ENCODE results near the gene RAB37. TPM values are rescaled to one million over a fixed set of nuclear protein-coding genes. Genes with fewer than 3 reads are reported as not detected.

RAB37 gene
- total RNA-seq, 4 donors from 2014 or later, result 0.48 to 3.0 (median 1.4) TPM

DNA sequence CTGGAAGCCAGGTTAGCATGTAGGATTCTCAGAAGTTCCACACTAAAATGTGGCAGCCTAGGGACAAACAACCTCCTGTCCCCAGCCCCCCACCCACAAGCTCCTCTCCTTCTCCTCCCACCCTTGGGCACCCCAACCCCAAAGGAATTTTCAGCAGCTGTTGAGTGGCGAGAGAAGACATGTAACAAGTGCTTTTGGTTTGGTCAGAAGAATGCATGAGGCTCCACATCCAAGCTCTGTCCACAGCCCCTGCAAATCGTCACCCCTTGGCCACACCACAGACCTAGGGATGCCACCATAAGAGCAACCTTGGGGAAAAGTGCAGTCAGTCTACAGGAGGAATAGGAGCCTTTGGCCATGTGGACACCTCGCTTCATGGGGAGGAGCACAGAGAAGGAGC lies 11.9 kb upstream of the RAB37 start:
- TF ChIP-seq, protein P1, sequence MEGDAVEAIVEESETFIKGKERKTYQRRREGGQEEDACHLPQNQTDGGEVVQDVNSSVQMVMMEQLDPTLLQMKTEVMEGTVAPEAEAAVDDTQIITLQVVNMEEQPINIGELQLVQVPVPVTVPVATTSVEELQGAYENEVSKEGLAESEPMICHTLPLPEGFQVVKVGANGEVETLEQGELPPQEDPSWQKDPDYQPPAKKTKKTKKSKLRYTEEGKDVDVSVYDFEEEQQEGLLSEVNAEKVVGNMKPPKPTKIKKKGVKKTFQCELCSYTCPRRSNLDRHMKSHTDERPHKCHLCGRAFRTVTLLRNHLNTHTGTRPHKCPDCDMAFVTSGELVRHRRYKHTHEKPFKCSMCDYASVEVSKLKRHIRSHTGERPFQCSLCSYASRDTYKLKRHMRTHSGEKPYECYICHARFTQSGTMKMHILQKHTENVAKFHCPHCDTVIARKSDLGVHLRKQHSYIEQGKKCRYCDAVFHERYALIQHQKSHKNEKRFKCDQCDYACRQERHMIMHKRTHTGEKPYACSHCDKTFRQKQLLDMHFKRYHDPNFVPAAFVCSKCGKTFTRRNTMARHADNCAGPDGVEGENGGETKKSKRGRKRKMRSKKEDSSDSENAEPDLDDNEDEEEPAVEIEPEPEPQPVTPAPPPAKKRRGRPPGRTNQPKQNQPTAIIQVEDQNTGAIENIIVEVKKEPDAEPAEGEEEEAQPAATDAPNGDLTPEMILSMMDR (IDR thresholded peaks at IDR 0.05), result no peak
- ATAC-seq (ENCODE audit: low FRiP score) (no peak), DNase-seq (ENCODE audit: low spot score) (no peak)

DNA sequence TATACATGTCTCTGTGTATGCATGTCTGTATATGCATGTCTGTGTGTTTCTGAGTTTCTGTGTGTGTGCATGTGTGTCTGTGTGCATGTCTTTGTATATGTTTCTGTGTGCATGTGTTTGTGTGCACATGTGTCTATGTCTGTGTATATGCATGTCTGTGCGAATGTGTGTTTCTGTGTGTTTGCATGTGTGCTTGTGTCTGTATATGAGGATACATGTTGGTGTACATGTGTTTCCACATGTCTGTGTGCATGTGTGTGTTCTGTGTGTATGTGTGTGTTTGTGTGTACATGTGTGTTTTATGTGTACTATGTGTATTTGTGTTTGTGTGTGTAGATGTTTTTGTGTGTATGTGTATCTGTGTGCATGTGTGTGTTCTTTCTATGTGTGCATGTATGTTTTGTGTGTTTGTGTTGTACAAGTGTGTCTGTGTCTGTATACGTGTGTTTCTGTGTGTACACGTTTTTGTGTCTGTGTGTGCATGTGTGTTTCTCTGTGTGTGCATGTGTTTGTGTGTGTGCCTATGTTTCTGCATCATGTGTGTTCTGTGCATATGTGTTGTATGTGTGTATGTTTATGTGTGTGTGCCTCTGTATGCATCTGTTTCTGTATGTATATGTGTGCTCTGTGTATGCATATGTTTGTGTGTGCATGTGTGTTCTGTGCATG lies 8.9 kb upstream of the RAB37 start:
- no peak for ATAC-seq (ENCODE audit: low FRiP score)
- TF ChIP-seq, protein P1 (IDR thresholded peaks at IDR 0.05), result no peak
- no peak for DNase-seq (ENCODE audit: low spot score)

DNA sequence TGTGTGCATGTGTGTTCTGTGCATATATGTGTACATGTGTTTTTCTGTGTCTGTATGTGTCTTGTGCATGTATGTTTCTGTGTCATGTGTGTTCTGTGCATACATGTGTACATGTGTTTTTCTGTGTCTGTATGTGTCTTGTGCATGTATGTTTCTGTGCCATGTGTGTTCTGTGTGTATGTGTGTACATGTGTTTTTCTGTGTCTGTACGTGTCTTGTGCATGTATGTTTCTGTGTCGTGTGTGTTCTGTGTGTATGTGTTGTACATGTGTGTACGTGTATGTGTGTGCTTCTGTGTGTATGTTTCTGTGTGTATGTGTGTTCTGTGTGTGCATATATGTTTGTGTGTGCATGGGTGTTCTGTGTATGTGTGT lies 8.4 kb upstream of the RAB37 start:
- no peak for ATAC-seq (ENCODE audit: low FRiP score)
- DNase-seq (ENCODE audit: low spot score), result no peak
- TF ChIP-seq, protein P1 (IDR thresholded peaks at IDR 0.05), result no peak

DNA sequence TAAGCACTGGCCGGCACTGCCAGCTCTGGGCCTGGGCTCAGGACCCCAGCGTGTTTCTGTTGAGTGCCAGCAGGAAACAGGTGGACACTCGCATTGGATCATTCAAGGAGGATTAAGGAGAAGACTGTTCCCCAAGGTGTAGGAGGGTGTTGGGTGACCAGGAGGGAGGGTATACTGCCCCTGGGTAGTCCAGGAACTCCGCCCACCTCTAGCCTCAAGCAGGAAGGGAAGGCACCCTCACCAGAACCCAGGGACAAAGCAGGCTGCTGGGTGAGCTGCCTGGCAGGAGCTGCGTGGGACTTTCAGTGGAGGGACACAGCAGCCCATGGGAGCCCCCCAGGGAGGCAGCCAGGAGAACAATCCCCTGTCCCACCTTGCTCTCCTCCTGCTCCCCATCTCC lies 7.7 kb upstream of the RAB37 start:
- ATAC-seq (ENCODE audit: low FRiP score) (no peak), DNase-seq (ENCODE audit: low spot score) (no peak)
- TF ChIP-seq, protein P1 (IDR thresholded peaks at IDR 0.05), result no peak

DNA sequence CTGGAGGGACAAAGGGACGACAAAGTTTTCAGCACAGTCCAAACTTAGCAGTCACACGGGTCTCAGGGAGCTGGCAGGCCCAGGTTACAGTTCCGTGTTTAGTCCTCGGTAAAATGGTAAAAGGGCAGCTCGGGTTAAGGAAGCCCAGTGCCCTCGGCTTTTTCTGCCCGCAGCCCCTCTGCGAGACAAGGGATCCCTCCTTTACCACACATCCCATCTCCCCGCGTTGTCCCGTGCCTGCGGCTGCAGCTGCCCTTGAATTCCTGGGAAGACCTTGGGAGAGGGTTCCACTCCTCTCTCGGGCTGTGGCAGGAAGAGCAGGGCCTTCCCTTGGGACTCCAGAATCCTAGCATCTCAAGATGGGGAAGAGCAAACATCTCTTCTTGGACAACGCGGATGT lies 7.2 kb upstream of the RAB37 start:
- no peak for ATAC-seq (ENCODE audit: low FRiP score)
- TF ChIP-seq, protein P1 (IDR thresholded peaks at IDR 0.05), result no peak
- no peak for DNase-seq (ENCODE audit: low spot score)

DNA sequence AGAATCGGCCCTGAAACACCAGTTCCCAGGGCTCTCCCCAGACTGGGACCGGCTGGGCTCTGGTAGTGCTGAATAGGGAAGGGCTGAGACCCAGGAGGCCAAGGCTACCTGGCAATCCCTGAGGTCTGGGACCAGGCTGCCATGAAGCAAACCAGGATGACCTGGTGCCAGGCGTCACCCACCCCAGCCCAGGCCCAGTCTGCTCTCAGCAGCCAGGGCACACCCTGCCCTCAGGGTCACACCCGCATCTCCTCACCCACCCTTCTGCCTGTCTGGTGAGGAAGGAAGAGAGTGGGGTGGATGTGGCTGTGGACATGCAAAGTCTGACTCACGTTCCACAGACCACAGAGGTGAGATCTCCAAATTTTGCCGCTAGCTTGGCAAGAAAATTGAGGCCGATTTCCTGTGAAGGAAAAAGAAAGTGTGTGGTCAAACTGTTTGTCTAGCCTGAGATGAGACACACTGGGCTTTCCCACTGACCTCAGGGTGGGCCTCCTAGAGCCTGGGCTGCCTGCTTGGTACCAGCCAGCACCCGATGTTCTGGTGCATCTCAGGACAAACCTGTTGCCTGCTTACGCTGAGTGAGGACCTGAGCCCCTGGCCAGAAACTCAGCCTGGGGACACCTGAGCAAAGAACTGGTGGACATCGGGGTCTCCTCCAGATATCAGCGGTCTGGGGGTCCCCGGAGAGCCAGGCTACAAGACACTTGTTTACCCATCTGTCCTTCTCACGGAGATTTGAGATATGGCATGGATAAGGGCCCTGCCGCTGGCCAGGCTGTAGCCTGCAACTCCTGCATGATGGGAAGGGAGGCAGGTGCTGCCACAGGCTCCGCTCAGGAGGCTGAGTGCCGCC lies 6.3 kb upstream of the RAB37 start:
- TF ChIP-seq, protein P1 (IDR thresholded peaks at IDR 0.05), result no peak
- DNase-seq (ENCODE audit: low spot score) (no peak), ATAC-seq (ENCODE audit: low FRiP score) (peak; percentile 15)

DNA sequence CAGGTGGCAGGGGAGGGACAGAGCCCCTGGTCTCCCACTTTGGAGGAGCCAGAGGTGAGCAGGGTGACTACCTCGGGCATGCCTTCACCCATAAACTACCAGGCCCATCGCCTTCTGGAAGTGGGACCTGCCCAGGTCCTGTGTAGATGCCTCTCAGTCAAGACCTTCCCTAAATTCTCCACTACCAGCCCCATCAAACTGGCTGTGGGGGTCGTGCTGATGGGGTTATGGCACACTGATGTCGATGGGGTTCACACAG lies 5.8 kb upstream of the RAB37 start:
- DNase-seq (ENCODE audit: low spot score), result no peak

More for the DNA sequence above, 5.8 kb upstream of the RAB37 start:
- ATAC-seq (ENCODE audit: low FRiP score), result no peak
- TF ChIP-seq, protein P1 (IDR thresholded peaks at IDR 0.05), result no peak

Measured in omental fat pad (tissue), 4 donors.